GM23338 (cell line): ENCODE results near the gene ANGPT4. TPM values are rescaled to one million over a fixed set of nuclear protein-coding genes. Genes with fewer than 3 reads are reported as not detected.

Source experiments
- ATAC-seq: fragments of 200-7000 bp; cut with Tn5 transposase; 3 replicates; pipeline ENCODE4 v1.9.1; 2020
- DNase-seq: peaks from one replicate; pipeline ENCODE4 v3.0.0-alpha.2; 2015; ENCODE audit warnings: low spot score
- H2AFZ ChIP-seq: fragments of 200-600 bp; sonication (generic); 2 replicates; pipeline ENCODE4 v1.8.0; 2016; ENCODE audit warnings: antibody characterized with exemption, mild to moderate bottlenecking, moderate library complexity
- H3F3A ChIP-seq: fragments of 200-600 bp; sonication (generic); replicated peaks from 2 replicates; pipeline ENCODE4 v1.8.0; 2017; ENCODE audit warnings: antibody characterized with exemption, mixed run types, low read depth
- H3K27ac ChIP-seq: fragments of 200-600 bp; sonication (generic); 2 replicates; pipeline ENCODE4 v1.6.1; 2016; ENCODE audit warnings: low read depth
- H3K27me3 ChIP-seq: fragments of 200-600 bp; sonication (generic); 2 replicates; pipeline ENCODE4 v1.8.0; 2016; ENCODE audit warnings: mild to moderate bottlenecking, mixed run types, moderate library complexity; ENCODE audit not compliant: insufficient read depth
- H3K36me3 ChIP-seq: fragments of 200-600 bp; sonication (generic); 2 replicates; pipeline ENCODE4 v1.8.0; 2016; ENCODE audit warnings: mild to moderate bottlenecking; ENCODE audit not compliant: insufficient read depth
- H3K4me1 ChIP-seq: fragments of 200-600 bp; sonication (generic); 2 replicates; pipeline ENCODE4 v1.8.0; 2016; ENCODE audit warnings: mild to moderate bottlenecking, moderate library complexity; ENCODE audit not compliant: insufficient read depth
- H3K4me2 ChIP-seq: fragments of 200-600 bp; sonication (generic); 2 replicates; pipeline ENCODE4 v1.7.1; 2017; ENCODE audit warnings: mixed run types
- H3K4me3 ChIP-seq: fragments of 200-600 bp; sonication (generic); 2 replicates; pipeline ENCODE4 v1.6.1; 2016; ENCODE audit warnings: mixed run types
- H3K79me2 ChIP-seq: fragments of 200-600 bp; sonication (generic); replicated peaks from 2 replicates; pipeline ENCODE4 v1.8.0; 2017; ENCODE audit warnings: mild to moderate bottlenecking; ENCODE audit not compliant: insufficient read depth
- H3K9me2 ChIP-seq: fragments of 200-600 bp; sonication (generic); 2 replicates; pipeline ENCODE4 v1.8.0; 2017; ENCODE audit not compliant: insufficient read depth
- H4K20me1 ChIP-seq: fragments of 200-600 bp; sonication (generic); replicated peaks from 2 replicates; pipeline ENCODE4 v1.8.0; 2017; ENCODE audit warnings: mild to moderate bottlenecking; ENCODE audit not compliant: insufficient read depth
- H3K27ac Mint-ChIP-seq: 2 replicates; pipeline ENCODE4 v1.8.0; 2020; ENCODE audit warnings: inconsistent platforms, mild to moderate bottlenecking, moderate library complexity, mixed read lengths
- H3K27me3 Mint-ChIP-seq: 3 replicates; pipeline ENCODE4 v1.8.0; 2022; ENCODE audit warnings: low read depth, mild to moderate bottlenecking, moderate library complexity, mixed read lengths, inconsistent platforms; ENCODE audit not compliant: insufficient read depth, poor library complexity
- H3K36me3 Mint-ChIP-seq: 3 replicates; pipeline ENCODE4 v1.8.0; 2021; ENCODE audit warnings: low read depth, mild to moderate bottlenecking, inconsistent platforms, moderate library complexity, mixed read lengths
- H3K4me1 Mint-ChIP-seq: 3 replicates; pipeline ENCODE4 v1.8.0; 2020; ENCODE audit warnings: mild to moderate bottlenecking, inconsistent platforms, mixed read lengths
- H3K4me3 Mint-ChIP-seq: 3 replicates; pipeline ENCODE4 v1.8.0; 2021; ENCODE audit warnings: moderate library complexity, mild to moderate bottlenecking, inconsistent platforms, mixed read lengths
- H3K9me3 Mint-ChIP-seq: 3 replicates; pipeline ENCODE4 v1.8.0; 2020; ENCODE audit warnings: moderate library complexity, mild to moderate bottlenecking, inconsistent platforms, mixed read lengths
- CREB1 ChIP-seq: fragments of 250-450 bp; sonication (Bioruptor Pico); IDR thresholded peaks from 2 replicates; pipeline ENCODE4 v1.5.0; 2020; ENCODE audit warnings: low read depth, mild to moderate bottlenecking, moderate library complexity
- EZH2 ChIP-seq: fragments of 200-600 bp; sonication (generic); IDR thresholded peaks from one replicate; pipeline ENCODE4 v1.8.0; 2017; ENCODE audit warnings: antibody characterized with exemption, mild to moderate bottlenecking, low read depth; ENCODE audit not compliant: unreplicated experiment
- EZH2phosphoT487 ChIP-seq: fragments of 200-600 bp; sonication (generic); IDR thresholded peaks from one replicate; pipeline ENCODE4 v1.8.1; 2018; ENCODE audit warnings: antibody characterized with exemption; ENCODE audit not compliant: unreplicated experiment
- JUNB ChIP-seq: IDR thresholded peaks from one replicate; pipeline ENCODE4 v1.6.1; 2016; ENCODE audit warnings: antibody characterized with exemption; ENCODE audit not compliant: unreplicated experiment
- ZNF114 ChIP-seq: fragments of 250-450 bp; sonication (Bioruptor Pico); IDR thresholded peaks from 2 replicates; pipeline ENCODE4 v1.5.0; 2020; ENCODE audit warnings: mild to moderate bottlenecking, moderate library complexity
- ZNF331 ChIP-seq: fragments of 250-450 bp; sonication (Bioruptor Pico); IDR thresholded peaks from 2 replicates; pipeline ENCODE4 v1.5.0; 2020; ENCODE audit warnings: low read depth, mild to moderate bottlenecking, moderate library complexity
- ZNF462 ChIP-seq: fragments of 250-450 bp; sonication (Bioruptor Pico); IDR thresholded peaks from 2 replicates; pipeline ENCODE4 v1.5.0; 2020; ENCODE audit warnings: mild to moderate bottlenecking, moderate library complexity
- polyA plus RNA-seq: library from polyadenylated mRNA; unstranded; fragments of >200 nt; fragmentation: Nextera tagmentation; extraction: Ambion mirVana; gene quantifications from 2 replicates; pipeline ENCODE4 v1.2.1, GENCODE V29; 2016
- total RNA-seq: library from RNA; depleted of rRNA; stranded (reverse); fragments of >200 nt; shearing (Covaris generic); gene quantifications from 2 replicates; pipeline ENCODE4 v1.2.3, GENCODE V29; 2014
- TF ChIP-seq, protein P1 (sequence below), 2 experiments: fragments of 200-600 bp in 1 of 2; sonication (generic) in 1 of 2; conservative IDR thresholded peaks; 2 replicates each; pipeline versions ENCODE4 v1.5.1 to v1.6.1; 2016 to 2017; ENCODE audit warnings: antibody characterized with exemption in 2 of 2, low read depth in 2 of 2, mild to moderate bottlenecking in 2 of 2, moderate library complexity in 1 of 2
- TF ChIP-seq, protein P2 (sequence below): IDR thresholded peaks from one replicate; pipeline ENCODE4 v1.6.1; 2018; ENCODE audit warnings: antibody characterized with exemption; ENCODE audit not compliant: unreplicated experiment
- TF ChIP-seq, protein P3 (sequence below): IDR thresholded peaks from 2 replicates; pipeline ENCODE4 v1.6.1; 2016; ENCODE audit warnings: antibody characterized with exemption

The ANGPT4 gene
- total and polyA plus RNA-seq, 2 experiments from 2014 or later, result 0.17 TPM; not detected in 1

GRCh38 chr20:869606-870005 is 46.5 kb downstream of the ANGPT4 start (continued):
- TF ChIP-seq, protein P1, sequence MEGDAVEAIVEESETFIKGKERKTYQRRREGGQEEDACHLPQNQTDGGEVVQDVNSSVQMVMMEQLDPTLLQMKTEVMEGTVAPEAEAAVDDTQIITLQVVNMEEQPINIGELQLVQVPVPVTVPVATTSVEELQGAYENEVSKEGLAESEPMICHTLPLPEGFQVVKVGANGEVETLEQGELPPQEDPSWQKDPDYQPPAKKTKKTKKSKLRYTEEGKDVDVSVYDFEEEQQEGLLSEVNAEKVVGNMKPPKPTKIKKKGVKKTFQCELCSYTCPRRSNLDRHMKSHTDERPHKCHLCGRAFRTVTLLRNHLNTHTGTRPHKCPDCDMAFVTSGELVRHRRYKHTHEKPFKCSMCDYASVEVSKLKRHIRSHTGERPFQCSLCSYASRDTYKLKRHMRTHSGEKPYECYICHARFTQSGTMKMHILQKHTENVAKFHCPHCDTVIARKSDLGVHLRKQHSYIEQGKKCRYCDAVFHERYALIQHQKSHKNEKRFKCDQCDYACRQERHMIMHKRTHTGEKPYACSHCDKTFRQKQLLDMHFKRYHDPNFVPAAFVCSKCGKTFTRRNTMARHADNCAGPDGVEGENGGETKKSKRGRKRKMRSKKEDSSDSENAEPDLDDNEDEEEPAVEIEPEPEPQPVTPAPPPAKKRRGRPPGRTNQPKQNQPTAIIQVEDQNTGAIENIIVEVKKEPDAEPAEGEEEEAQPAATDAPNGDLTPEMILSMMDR (conservative IDR thresholded peaks at IDR 0.05; ENCODE audit: low read depth in 2 of 2), result no peak
- TF ChIP-seq JUNB (no peak), ZNF462 (CRISPR knock-in tag) (no peak), ZNF114 (CRISPR knock-in tag) (no peak), EZH2 (no peak)

GRCh38 chr20:868279-868678 is 47.9 kb downstream of the ANGPT4 start:
- H3K9me3 Mint-ChIP-seq, result no peaks in the 10 kb centered on the region; the same call in 1 of the 3 replicates
- TF ChIP-seq EZH2 (no peak), ZNF331 (CRISPR knock-in tag) (no peak), JUNB (no peak), CREB1 (CRISPR knock-in tag) (no peak), EZH2phosphoT487 (no peak)
- TF ChIP-seq, protein P1 (conservative IDR thresholded peaks at IDR 0.05; ENCODE audit: low read depth in 2 of 2), result no peak
- TF ChIP-seq, protein P2, sequence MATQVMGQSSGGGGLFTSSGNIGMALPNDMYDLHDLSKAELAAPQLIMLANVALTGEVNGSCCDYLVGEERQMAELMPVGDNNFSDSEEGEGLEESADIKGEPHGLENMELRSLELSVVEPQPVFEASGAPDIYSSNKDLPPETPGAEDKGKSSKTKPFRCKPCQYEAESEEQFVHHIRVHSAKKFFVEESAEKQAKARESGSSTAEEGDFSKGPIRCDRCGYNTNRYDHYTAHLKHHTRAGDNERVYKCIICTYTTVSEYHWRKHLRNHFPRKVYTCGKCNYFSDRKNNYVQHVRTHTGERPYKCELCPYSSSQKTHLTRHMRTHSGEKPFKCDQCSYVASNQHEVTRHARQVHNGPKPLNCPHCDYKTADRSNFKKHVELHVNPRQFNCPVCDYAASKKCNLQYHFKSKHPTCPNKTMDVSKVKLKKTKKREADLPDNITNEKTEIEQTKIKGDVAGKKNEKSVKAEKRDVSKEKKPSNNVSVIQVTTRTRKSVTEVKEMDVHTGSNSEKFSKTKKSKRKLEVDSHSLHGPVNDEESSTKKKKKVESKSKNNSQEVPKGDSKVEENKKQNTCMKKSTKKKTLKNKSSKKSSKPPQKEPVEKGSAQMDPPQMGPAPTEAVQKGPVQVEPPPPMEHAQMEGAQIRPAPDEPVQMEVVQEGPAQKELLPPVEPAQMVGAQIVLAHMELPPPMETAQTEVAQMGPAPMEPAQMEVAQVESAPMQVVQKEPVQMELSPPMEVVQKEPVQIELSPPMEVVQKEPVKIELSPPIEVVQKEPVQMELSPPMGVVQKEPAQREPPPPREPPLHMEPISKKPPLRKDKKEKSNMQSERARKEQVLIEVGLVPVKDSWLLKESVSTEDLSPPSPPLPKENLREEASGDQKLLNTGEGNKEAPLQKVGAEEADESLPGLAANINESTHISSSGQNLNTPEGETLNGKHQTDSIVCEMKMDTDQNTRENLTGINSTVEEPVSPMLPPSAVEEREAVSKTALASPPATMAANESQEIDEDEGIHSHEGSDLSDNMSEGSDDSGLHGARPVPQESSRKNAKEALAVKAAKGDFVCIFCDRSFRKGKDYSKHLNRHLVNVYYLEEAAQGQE, result no peak
- TF ChIP-seq, protein P3, sequence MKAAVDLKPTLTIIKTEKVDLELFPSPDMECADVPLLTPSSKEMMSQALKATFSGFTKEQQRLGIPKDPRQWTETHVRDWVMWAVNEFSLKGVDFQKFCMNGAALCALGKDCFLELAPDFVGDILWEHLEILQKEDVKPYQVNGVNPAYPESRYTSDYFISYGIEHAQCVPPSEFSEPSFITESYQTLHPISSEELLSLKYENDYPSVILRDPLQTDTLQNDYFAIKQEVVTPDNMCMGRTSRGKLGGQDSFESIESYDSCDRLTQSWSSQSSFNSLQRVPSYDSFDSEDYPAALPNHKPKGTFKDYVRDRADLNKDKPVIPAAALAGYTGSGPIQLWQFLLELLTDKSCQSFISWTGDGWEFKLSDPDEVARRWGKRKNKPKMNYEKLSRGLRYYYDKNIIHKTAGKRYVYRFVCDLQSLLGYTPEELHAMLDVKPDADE, result no peak

More at GRCh38 chr20:868279-868678, 47.9 kb downstream of the ANGPT4 start:
- Histone ChIP-seq H2AFZ (no peak overlapping the region), H3K4me1 (no peaks in the 10 kb centered on the region), H3K36me3 (no peaks in the 10 kb centered on the region), H3K27ac (no peak overlapping the region), H3K79me2 (no peaks in the 10 kb centered on the region), H4K20me1 (no peaks in the 10 kb centered on the region), H3F3A (no peaks in the 10 kb centered on the region), H3K9me2 (no peaks in the 10 kb centered on the region), H3K4me2 (no peak overlapping the region), H3K4me3 (no peak overlapping the region), H3K27me3 (no peaks in the 10 kb centered on the region)
- DNase-seq, result no peak
- Mint-ChIP-seq H3K4me1 (peaks cover 3% of the 10 kb centered on the region), H3K27ac (no peak overlapping the region), H3K4me3 (no peak overlapping the region), H3K27me3 (peaks cover 5% of the 10 kb centered on the region), H3K36me3 (no peaks in the 10 kb centered on the region)
- ATAC-seq, result no peak
